ENCODE data around the gene COL11A1.
"Not testable (repeated sequence)": the region's sequence is repeated elsewhere in the genome, so short reads cannot be mapped to it uniquely, and the experiment has no call there.

DNA sequence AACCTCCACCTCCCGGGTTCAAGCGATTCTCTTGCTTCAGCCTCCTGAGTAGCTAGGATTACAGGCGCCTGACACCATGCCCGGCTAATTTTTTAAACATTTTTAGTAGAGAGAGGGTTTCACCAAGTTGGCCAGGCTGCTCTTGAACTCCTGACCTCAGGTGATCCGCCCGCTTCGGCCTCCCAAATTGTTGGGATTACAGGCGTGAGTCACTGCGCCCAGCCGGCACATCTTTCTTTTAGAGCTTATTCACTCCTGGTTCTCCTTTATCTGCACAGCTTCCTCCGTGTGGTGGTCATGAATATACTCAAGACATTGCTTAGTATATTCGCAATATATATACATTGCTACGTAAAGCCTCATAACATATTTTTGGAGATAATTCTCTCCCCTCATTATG is 80.2 kb downstream of the COL11A1 start:
- TF ChIP-seq, protein P1, sequence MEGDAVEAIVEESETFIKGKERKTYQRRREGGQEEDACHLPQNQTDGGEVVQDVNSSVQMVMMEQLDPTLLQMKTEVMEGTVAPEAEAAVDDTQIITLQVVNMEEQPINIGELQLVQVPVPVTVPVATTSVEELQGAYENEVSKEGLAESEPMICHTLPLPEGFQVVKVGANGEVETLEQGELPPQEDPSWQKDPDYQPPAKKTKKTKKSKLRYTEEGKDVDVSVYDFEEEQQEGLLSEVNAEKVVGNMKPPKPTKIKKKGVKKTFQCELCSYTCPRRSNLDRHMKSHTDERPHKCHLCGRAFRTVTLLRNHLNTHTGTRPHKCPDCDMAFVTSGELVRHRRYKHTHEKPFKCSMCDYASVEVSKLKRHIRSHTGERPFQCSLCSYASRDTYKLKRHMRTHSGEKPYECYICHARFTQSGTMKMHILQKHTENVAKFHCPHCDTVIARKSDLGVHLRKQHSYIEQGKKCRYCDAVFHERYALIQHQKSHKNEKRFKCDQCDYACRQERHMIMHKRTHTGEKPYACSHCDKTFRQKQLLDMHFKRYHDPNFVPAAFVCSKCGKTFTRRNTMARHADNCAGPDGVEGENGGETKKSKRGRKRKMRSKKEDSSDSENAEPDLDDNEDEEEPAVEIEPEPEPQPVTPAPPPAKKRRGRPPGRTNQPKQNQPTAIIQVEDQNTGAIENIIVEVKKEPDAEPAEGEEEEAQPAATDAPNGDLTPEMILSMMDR (IDR thresholded peaks at IDR 0.05): not testable (repeated sequence)
- TF ChIP-seq POLR2A (IDR thresholded peaks at IDR 0.05): not testable (repeated sequence)

All from esophagus squamous epithelium (tissue), 4 donors.